ENCODE results near the gene RBM47. TPM values are rescaled to one million over a fixed set of nuclear protein-coding genes. Genes with fewer than 3 reads are reported as not detected.
A peak's percentile ranks its signal among the peaks of the same experiment; 100 is the strongest.

The RBM47 gene
- total and polyA plus RNA-seq, 2 experiments from 2014 or later: 35.6 to 139 TPM

DNA sequence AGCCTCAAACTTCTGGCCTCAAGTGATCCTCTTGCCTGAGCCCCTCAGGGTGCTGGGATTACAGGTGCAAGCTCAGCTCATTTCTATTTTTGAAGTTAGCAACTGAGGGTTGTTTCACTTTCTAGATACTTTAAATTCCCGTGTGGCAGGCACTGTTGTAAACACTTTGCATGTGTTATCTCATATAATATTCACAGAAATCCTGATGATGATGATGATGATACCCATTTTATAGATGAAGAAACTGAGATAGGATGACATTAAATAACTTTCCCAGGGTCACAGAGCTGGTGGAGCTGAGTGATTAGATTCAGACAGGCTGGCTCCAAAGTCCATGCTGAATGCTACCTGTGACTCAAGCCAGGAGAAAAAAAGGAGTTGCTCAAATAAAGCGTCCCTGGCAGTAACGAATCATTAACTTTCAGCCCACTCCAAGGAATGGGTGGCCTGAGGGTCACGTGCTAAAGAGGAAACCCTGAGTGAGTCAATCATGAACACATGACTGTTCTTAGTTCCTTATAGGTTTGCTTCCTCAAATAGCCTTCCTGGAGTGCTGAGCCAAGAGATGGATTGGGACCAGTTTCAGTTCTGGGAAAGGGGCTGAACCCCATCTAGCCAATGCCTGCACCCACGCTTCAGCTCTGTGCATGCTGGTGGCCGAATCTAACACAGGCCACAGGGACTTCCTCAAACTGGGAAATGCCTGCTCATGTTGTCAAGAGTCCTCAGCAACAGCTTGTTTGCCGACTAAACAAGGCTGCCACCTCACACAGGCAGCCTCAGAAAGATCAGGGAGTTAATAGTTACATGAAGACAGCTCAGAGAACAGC, 52.8 kb downstream of the RBM47 start (continued):
- TF ChIP-seq STAT1 (IDR thresholded peaks at IDR 0.05; ENCODE audit: unreplicated experiment) (no peak), CREB1 (CRISPR knock-in tag; IDR thresholded peaks at IDR 0.05; ENCODE audit: low read depth) (no peak), ZNF114 (CRISPR knock-in tag; IDR thresholded peaks at IDR 0.05) (no peak), EZH2 (IDR thresholded peaks at IDR 0.05; ENCODE audit: low read depth, unreplicated experiment) (no peak), JUNB (IDR thresholded peaks at IDR 0.05; ENCODE audit: unreplicated experiment) (no peak), ZNF331 (CRISPR knock-in tag; IDR thresholded peaks at IDR 0.05; ENCODE audit: low read depth) (no peak)
- TF ChIP-seq, protein P1, sequence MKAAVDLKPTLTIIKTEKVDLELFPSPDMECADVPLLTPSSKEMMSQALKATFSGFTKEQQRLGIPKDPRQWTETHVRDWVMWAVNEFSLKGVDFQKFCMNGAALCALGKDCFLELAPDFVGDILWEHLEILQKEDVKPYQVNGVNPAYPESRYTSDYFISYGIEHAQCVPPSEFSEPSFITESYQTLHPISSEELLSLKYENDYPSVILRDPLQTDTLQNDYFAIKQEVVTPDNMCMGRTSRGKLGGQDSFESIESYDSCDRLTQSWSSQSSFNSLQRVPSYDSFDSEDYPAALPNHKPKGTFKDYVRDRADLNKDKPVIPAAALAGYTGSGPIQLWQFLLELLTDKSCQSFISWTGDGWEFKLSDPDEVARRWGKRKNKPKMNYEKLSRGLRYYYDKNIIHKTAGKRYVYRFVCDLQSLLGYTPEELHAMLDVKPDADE (IDR thresholded peaks at IDR 0.05): no peak
- TF ChIP-seq, protein P2, sequence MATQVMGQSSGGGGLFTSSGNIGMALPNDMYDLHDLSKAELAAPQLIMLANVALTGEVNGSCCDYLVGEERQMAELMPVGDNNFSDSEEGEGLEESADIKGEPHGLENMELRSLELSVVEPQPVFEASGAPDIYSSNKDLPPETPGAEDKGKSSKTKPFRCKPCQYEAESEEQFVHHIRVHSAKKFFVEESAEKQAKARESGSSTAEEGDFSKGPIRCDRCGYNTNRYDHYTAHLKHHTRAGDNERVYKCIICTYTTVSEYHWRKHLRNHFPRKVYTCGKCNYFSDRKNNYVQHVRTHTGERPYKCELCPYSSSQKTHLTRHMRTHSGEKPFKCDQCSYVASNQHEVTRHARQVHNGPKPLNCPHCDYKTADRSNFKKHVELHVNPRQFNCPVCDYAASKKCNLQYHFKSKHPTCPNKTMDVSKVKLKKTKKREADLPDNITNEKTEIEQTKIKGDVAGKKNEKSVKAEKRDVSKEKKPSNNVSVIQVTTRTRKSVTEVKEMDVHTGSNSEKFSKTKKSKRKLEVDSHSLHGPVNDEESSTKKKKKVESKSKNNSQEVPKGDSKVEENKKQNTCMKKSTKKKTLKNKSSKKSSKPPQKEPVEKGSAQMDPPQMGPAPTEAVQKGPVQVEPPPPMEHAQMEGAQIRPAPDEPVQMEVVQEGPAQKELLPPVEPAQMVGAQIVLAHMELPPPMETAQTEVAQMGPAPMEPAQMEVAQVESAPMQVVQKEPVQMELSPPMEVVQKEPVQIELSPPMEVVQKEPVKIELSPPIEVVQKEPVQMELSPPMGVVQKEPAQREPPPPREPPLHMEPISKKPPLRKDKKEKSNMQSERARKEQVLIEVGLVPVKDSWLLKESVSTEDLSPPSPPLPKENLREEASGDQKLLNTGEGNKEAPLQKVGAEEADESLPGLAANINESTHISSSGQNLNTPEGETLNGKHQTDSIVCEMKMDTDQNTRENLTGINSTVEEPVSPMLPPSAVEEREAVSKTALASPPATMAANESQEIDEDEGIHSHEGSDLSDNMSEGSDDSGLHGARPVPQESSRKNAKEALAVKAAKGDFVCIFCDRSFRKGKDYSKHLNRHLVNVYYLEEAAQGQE (IDR thresholded peaks at IDR 0.05; ENCODE audit: unreplicated experiment): no peak

DNA sequence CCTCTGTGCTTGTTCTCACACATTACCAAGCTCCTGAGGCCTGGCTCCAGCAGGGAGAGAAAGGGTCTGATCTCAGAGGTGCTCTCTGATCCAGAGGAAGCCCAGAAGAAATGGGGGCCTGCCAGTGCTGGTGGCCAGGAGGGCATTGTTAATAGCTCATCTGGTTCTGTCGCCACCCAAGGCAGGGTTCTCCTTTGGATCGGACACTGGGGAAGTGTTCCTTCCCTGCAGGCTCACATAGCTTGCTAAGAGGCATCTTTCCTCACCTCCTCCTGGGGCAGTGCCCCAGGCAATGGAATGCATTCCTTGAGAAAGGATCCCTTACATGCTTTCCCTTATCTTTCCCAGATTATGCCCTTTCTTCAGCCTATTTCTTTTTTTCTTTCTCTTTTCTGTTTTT, 53.8 kb downstream of the RBM47 start:
- Histone ChIP-seq H3K27ac (ENCODE audit: low read depth) (peak overlapping the region; percentile 61; the same call in 1 of the 2 replicates), H3K36me3 (ENCODE audit: insufficient read depth) (peaks cover 5% of the 10 kb centered on the region), H3F3A (replicated peaks; ENCODE audit: low read depth) (peaks cover 8% of the 10 kb centered on the region; the same call in 1 of the 2 replicates), H4K20me1 (replicated peaks; ENCODE audit: insufficient read depth) (peaks cover 32% of the 10 kb centered on the region), H3K4me2 (no peak overlapping the region), H3K9me2 (ENCODE audit: insufficient read depth) (no peaks in the 10 kb centered on the region), H3K4me1 (ENCODE audit: insufficient read depth) (peaks cover 20% of the 10 kb centered on the region), H3K79me2 (replicated peaks; ENCODE audit: insufficient read depth) (peaks cover 99% of the 10 kb centered on the region), H3K27me3 (ENCODE audit: insufficient read depth) (no peaks in the 10 kb centered on the region), H2AFZ (no peak overlapping the region), H3K4me3 (no peak overlapping the region)
- Mint-ChIP-seq H3K9me3 (peaks cover 8% of the 10 kb centered on the region; the same call in 2 of the 3 replicates), H3K36me3 (ENCODE audit: low read depth) (peaks cover 43% of the 10 kb centered on the region), H3K27ac (no peak overlapping the region), H3K4me1 (peaks cover 28% of the 10 kb centered on the region), H3K4me3 (no peak overlapping the region), H3K27me3 (ENCODE audit: insufficient read depth, low read depth, poor library complexity) (peaks cover 4% of the 10 kb centered on the region)
- peak; percentile 48 for DNase-seq (ENCODE audit: low spot score)
- peak; percentile 73 for ATAC-seq
- TF ChIP-seq STAT1 (IDR thresholded peaks at IDR 0.05; ENCODE audit: unreplicated experiment): no peak
- TF ChIP-seq POLR2AphosphoS5 (IDR thresholded peaks at IDR 0.05; ENCODE audit: low read depth): no peak
- TF ChIP-seq JUNB (IDR thresholded peaks at IDR 0.05; ENCODE audit: unreplicated experiment): no peak
- TF ChIP-seq ZNF331 (CRISPR knock-in tag; IDR thresholded peaks at IDR 0.05; ENCODE audit: low read depth): no peak
- TF ChIP-seq ZNF114 (CRISPR knock-in tag; IDR thresholded peaks at IDR 0.05): no peak
- TF ChIP-seq CREB1 (CRISPR knock-in tag; IDR thresholded peaks at IDR 0.05; ENCODE audit: low read depth): no peak
- TF ChIP-seq EZH2 (IDR thresholded peaks at IDR 0.05; ENCODE audit: low read depth, unreplicated experiment): no peak
- TF ChIP-seq, protein P2 (IDR thresholded peaks at IDR 0.05; ENCODE audit: unreplicated experiment): no peak
- TF ChIP-seq, protein P1 (IDR thresholded peaks at IDR 0.05): no peak
- TF ChIP-seq EZH2phosphoT487 (IDR thresholded peaks at IDR 0.05; ENCODE audit: unreplicated experiment): no peak

Measured in GM23338 (cell line).